Measurements from ENCODE around the gene PDE6B. TPM values are rescaled to one million over a fixed set of nuclear protein-coding genes. Genes with fewer than 3 reads are reported as not detected.

Gene PDE6B
- polyA plus RNA-seq, 1 experiment: 0.64 TPM

- ChIA-PET CTCF (no interaction called here), POLR2A (no interaction called here)
- DNase-seq (ENCODE audit: low read depth, low spot score): no peak
- H3K4me3 ChIP-seq (ENCODE audit: low read depth, low read length): no peak overlapping the region
- TF ChIP-seq, protein P1, sequence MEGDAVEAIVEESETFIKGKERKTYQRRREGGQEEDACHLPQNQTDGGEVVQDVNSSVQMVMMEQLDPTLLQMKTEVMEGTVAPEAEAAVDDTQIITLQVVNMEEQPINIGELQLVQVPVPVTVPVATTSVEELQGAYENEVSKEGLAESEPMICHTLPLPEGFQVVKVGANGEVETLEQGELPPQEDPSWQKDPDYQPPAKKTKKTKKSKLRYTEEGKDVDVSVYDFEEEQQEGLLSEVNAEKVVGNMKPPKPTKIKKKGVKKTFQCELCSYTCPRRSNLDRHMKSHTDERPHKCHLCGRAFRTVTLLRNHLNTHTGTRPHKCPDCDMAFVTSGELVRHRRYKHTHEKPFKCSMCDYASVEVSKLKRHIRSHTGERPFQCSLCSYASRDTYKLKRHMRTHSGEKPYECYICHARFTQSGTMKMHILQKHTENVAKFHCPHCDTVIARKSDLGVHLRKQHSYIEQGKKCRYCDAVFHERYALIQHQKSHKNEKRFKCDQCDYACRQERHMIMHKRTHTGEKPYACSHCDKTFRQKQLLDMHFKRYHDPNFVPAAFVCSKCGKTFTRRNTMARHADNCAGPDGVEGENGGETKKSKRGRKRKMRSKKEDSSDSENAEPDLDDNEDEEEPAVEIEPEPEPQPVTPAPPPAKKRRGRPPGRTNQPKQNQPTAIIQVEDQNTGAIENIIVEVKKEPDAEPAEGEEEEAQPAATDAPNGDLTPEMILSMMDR (IDR thresholded peaks at IDR 0.05; ENCODE audit: low read depth, low read length): no peak
- peaks cover 83% of the 10 kb centered on the region for H3K9me3 ChIP-seq (ENCODE audit: control insufficient read depth, insufficient read depth, low read length)
- no peak overlapping the region for H3K27ac ChIP-seq (ENCODE audit: low read depth, low read length)
- H3K27me3 ChIP-seq (ENCODE audit: control insufficient read depth, insufficient read depth, low read length): no peaks in the 10 kb centered on the region
These were observed 323 bp downstream of the PDE6B start for GRCh38 chr4:625631-626161.

DNA sequence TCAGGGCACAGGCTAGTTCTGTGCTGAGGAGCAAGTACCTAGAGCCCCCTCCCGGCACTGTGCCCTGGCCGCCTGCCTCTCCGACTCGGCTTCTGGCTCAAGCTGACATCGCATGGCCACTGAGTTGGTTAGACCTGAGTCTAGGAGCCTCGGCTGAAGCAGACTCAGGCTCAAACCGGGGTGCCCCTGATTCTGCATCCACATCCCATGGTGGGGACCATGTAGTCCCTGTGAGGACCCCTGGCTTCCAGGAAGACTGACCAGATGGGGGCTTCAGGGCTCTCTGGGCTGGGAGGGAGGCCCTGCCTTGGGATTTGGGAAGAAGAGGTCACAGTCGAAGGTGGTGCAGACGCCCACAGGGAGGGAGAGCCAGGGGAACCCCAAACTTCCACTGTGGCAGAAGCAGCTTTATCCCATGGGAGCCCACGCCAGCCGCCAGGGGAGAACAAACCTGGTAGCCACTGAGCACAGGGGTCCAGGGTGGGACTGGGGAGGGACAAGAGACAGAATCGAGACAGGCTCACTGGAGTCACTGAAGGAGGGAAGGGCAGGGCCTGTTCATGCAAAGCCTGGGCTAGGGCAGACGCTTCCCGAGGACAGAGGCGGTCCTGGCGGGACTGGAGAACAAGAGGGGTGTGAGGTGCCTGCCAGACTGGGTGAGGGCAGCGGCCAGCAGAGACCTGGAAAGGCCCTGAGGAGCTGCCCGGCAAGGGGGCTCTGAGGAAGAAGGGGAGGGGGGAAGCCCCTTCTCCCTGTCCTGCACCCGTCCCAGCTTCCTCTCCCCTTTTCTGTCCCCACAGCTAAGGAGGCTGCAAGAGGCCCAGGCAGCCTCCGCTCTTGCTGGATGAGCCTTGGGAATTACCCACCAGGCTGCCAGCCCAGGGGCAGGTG lies 1.1 kb downstream of the PDE6B start:
- TF ChIP-seq, protein P1 (IDR thresholded peaks at IDR 0.05; ENCODE audit: low read depth, low read length): no peak
- CTCF ChIA-PET: no interaction called here

DNA sequence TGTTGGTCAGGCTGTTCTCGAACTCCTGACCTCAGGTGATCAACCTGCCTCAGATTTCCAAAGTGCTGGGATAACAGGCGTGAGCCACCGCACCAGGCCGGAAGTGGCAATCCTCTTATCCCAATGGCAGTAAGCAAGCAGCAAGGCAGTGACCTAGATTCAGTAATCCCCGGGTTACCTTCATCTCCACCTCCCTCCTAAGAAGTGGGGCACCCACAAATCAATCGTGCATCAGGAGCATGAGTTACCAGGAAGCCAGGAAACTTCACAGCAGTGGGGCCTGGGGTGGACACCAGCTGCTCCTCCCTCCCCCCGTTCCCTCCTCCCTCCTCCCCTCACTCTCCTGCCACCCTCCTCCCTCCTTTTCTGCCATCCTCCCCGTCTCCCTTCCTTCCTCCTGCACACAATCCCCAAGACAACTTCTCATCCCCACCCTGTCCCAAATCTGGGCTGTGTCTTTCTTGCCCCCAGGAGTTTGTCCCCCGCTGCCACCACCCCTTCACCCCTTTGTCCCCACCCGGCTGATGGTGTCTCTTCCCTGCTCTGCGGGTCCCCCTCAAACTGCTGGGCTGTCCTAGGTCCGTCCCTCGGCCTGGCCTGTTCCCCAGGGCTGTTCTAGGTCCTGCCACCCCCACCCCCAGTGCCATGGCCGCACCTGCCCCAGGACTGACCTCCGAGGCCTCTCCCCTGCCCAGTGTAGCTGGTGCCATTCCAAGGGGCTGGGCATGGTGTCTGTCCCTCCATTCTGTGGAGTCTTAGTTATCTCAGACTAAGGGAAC lies 2.2 kb downstream of the PDE6B start:
- H3K4me3 ChIP-seq (ENCODE audit: low read depth, low read length): no peak overlapping the region
- no peak for DNase-seq (ENCODE audit: low read depth, low spot score)
- H3K27me3 ChIP-seq (ENCODE audit: control insufficient read depth, insufficient read depth, low read length): no peaks in the 10 kb centered on the region
- H3K27ac ChIP-seq (ENCODE audit: low read depth, low read length): no peak overlapping the region
- peaks cover 82% of the 10 kb centered on the region for H3K9me3 ChIP-seq (ENCODE audit: control insufficient read depth, insufficient read depth, low read length)
- ChIA-PET POLR2A (no interaction called here), CTCF (no interaction called here)
- TF ChIP-seq, protein P1 (IDR thresholded peaks at IDR 0.05; ENCODE audit: low read depth, low read length): no peak

More for the DNA sequence above, 1.1 kb downstream of the PDE6B start:
- no peak overlapping the region for H3K27ac ChIP-seq (ENCODE audit: low read depth, low read length)
- H3K9me3 ChIP-seq (ENCODE audit: control insufficient read depth, insufficient read depth, low read length): peaks cover 81% of the 10 kb centered on the region
- H3K27me3 ChIP-seq (ENCODE audit: control insufficient read depth, insufficient read depth, low read length): no peaks in the 10 kb centered on the region
- POLR2A ChIA-PET: no interaction called here
- no peak overlapping the region for H3K4me3 ChIP-seq (ENCODE audit: low read depth, low read length)
- DNase-seq (ENCODE audit: low read depth, low spot score): no peak

DNA sequence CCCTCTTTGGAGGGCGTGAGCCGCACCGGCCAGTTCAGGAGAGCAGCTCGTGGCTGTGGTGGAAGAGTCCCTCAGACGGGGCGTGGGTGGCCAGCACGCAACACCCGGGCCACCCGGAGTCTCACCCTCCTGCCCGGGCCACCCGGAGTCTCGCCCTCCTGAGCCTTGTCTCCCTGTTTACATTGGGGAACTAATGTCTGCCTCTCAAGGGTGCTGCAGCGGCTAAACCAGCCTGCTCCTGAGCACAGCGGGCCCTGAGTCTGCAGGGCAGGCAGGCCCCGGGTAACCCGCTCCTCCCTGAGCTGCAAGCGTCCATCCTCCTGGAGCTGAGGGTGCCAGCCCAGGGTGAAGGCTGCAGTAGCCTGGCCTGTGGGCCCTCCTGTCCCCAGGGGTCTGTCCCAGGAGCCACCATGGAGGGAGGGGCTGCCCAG lies 3.0 kb downstream of the PDE6B start:
- CTCF ChIA-PET: no interaction called here
- no peak for DNase-seq (ENCODE audit: low read depth, low spot score)
- peaks cover 82% of the 10 kb centered on the region for H3K9me3 ChIP-seq (ENCODE audit: control insufficient read depth, insufficient read depth, low read length)
- no peaks in the 10 kb centered on the region for H3K27me3 ChIP-seq (ENCODE audit: control insufficient read depth, insufficient read depth, low read length)
- no peak overlapping the region for H3K27ac ChIP-seq (ENCODE audit: low read depth, low read length)
- TF ChIP-seq, protein P1 (IDR thresholded peaks at IDR 0.05; ENCODE audit: low read depth, low read length): no peak
- POLR2A ChIA-PET: no interaction called here
- no peak overlapping the region for H3K4me3 ChIP-seq (ENCODE audit: low read depth, low read length)

All from AG04450 (cell line).